ENCODE results near the gene JAM3.

Gene JAM3

DNA sequence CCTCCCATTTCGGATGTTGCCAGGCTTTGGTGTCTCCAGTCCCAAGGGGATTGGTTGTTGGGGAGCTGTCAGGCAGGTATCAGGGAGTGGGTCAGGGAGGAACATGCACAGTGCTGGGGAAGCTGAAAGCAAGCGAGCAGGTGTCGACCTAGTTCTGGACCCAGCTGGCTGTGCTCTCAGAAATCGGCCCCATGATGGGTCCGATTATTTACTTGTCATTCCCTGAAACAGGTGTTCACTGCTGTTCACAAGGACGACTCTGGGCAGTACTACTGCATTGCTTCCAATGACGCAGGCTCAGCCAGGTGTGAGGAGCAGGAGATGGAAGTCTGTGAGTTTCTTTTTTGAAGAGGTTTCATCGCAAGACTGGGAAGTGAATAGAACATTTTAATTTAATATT lies 76.8 kb downstream of the JAM3 start:
- DNase-seq (ENCODE audit: low read depth) = no peak

DNA sequence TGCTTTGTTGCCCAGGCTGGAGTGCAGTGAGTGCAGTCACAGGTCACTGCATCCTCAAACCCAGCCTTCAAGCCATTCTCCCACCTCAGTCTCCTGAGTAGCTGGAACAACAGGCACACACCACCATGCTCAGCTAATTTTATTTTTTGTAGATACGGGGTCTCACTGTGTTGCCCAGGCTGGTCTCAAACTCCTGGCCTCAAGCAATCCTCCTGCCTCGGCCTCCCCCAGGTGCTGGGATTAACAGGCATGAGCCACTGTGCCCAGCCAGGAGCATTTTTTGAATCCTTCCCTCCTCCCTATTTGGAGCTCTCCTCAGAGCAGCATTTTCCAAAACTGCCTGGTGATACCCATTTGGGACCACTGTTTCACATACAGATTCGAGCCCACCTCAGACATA lies 77.7 kb downstream of the JAM3 start:
- no peak for DNase-seq (ENCODE audit: low read depth)

DNA sequence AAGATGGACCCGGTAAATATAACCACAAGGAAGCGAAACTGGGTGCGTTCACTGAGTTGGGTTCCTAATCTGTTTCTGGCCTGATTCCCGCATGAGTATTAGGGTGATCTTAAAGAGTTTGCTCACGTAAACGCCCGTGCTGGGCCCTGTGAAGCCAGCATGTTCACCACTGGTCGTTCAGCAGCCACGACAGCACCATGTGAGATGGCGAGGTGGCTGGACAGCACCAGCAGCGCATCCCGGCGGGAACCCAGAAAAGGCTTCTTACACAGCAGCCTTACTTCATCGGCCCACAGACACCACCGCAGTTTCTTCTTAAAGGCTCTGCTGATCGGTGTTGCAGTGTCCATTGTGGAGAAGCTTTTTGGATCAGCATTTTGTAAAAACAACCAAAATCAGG lies 80.5 kb downstream of the JAM3 start:
- DNase-seq (ENCODE audit: low read depth) = no peak

DNA sequence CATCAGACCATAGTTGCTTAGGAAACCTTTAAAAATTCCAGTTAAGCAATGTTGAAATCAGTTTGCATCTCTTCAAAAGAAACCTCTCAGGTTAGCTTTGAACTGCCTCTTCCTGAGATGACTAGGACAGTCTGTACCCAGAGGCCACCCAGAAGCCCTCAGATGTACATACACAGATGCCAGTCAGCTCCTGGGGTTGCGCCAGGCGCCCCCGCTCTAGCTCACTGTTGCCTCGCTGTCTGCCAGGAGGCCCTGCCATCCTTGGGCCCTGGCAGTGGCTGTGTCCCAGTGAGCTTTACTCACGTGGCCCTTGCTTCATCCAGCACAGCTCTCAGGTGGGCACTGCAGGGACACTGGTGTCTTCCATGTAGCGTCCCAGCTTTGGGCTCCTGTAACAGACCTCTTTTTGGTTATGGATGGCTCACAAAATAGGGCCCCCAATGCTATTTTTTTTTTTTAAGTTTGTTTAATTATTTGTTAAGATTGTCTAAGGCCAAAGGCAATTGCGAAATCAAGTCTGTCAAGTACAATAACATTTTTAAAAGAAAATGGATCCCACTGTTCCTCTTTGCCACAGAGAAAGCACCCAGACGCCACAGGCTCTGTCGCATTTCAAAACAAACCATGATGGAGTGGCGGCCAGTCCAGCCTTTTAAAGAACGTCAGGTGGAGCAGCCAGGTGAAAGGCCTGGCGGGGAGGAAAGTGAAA lies 81.5 kb downstream of the JAM3 start:
- DNase-seq (ENCODE audit: low read depth) = no peak

DNA sequence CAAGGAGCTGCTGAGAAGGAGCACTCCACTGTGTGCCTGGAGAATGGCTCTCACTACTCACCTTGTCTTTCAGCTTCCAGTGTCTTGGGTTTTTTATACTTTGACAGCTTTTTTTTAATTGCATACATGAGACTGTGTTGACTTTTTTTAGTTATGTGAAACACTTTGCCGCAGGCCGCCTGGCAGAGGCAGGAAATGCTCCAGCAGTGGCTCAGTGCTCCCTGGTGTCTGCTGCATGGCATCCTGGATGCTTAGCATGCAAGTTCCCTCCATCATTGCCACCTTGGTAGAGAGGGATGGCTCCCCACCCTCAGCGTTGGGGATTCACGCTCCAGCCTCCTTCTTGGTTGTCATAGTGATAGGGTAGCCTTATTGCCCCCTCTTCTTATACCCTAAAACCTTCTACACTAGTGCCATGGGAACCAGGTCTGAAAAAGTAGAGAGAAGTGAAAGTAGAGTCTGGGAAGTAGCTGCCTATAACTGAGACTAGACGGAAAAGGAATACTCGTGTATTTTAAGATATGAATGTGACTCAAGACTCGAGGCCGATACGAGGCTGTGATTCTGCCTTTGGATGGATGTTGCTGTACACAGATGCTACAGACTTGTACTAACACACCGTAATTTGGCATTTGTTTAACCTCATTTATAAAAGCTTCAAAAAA lies 82.3 kb downstream of the JAM3 start:
- DNase-seq (ENCODE audit: low read depth) = no peak

DNA sequence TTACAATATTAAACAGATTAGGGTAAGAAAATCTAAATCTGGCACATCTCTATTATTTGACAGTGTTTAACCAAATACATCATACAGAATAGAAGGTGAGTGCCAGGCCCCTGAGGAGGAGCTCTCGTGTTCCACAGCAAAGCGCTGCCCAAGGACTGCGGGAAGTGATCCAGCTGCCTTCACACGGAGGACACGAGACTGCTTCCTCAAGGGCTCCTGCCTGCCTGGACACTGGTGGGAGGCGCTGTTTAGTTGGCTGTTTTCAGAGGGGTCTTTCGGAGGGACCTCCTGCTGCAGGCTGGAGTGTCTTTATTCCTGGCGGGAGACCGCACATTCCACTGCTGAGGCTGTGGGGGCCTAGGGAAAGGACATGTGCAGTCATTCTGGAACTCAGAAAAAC lies 83.8 kb downstream of the JAM3 start:
- no peak for DNase-seq (ENCODE audit: low read depth)

DNA sequence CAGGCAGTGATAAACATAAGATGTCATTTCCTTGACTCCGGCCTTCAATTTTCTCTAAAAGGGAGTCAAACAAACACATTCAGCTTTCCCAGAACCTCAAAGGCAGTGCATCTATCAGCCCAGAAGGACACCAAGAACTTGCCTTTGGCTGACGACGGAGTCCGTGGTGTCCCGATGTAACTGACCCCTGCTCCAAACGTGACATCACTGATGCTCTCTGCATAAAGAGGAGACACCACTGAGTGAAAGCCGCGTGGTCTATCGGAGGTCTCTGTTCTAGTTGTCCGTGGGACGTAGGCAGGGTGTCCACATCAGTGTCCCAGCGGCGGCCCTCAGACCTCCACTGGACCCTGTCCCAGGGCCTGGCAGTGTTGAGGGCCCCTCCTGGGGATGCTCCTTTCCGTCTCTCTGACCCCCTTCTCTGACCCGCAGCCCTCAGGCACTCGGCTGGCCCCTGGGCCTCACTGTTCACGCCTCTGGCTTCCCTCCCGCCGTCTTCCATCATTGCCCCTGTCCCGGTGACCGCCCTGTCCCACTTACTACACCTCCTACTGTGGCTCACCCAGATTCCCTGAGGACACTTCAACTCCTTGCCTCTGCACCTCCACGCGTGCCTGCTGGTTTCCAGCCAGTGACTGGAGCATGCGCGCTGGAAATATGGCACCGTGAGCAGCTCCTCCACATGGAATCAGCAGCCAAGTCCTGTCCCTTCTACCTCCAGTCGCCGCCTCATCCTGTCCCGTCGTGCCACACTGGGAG lies 84.5 kb downstream of the JAM3 start:
- DNase-seq (ENCODE audit: low read depth) = no peak

DNA sequence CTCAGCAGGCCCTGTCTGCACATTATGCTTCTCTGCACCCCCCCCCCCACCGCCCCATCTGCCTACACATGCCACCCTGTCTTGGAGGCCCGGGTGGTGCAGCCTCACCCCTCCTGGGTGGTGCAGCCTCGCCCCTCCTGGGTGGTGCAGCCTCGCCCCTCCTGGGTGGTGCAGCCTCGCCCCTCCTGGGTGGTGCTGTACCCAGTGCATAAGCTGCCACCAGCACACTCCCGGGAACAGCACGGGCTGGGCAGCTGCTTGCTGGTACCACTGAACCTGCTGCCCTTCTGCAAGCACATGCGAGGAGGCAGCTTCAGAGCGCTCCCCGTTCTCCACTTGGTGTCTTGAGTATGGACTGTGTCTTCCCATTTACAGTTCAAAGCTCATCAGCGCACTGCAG lies 85.6 kb downstream of the JAM3 start:
- no peak for DNase-seq (ENCODE audit: low read depth)

DNA sequence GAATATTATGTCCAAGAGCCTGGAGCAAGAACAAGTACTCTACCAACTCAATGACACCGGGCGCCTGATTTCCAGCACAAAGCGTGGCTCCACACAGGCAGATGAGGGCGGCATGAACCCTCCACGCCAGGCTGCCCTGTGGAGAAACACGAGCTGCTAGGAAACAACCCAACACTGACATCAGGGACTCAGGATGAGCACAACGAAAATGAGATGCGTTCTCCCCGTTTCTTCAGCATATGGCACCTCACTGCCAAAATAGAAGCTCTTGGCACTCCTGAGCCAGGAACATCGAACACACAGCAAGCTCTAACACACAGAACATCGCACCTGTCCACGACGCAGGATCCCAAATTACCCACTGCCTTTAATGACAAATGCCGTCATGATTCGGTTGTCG lies 86.6 kb downstream of the JAM3 start:
- DNase-seq (ENCODE audit: low read depth) = no peak

DNA sequence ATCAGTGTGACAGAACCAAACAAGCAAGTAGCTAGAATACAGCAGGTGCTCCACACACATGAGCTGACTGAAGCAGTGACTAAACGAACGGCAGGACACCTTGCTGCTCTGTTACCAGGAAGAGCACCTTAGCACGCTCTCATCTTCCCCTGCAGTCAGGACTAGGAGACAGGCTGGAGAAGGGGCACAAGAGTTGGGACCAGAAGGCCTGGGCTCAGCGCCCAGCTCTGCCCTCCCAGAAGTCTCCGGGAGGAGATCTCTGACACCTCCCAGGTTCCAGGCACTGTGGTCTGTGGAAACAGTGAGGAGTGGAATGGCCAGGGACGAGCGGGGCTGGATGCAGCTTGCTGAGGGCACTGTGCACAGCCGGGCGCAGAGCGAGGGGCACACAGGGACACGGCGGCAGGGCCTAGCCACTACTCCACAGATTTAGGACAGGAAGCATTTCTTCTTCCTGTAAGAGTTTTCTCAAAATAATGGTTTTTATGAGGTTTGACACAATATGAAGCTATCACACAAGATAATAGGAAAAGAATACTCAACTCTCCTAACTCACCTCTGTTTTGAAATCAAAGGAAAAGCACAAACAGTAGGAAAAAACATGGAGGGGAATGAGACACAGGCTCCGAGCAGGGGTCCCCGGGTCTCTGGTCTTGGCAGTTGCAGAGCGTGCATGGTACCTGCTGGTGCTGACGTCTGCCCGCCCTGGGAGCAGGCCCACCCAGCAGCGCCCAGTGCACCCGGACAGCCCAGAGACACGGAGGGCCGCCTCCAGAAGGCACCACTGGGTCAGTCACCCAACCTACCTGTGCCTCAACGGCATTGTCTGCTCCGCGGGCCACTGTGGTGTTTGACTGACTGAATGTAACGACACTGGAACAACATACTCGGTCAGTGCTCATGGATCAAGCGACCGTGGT lies 87.3 kb downstream of the JAM3 start:
- DNase-seq (ENCODE audit: low read depth) = no peak

DNA sequence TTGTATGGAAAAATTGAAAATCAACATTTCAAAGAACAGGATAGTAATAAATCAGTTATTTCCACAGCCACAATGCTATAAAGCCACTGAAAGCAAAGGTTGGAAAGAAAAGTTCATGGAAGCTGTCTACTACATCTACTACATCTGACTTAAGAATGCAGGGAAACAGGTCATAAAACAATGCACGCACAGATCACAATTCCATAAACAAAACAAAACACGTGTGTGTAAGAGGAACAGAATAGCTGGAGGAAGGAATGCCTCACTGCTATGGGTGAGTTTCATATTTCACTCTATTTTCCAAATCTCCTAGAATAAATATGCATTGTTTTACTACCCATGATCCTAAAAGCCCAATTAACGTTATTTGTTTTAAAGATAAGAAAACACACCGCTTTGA lies 88.6 kb downstream of the JAM3 start:
- DNase-seq (ENCODE audit: low read depth) = no peak

DNA sequence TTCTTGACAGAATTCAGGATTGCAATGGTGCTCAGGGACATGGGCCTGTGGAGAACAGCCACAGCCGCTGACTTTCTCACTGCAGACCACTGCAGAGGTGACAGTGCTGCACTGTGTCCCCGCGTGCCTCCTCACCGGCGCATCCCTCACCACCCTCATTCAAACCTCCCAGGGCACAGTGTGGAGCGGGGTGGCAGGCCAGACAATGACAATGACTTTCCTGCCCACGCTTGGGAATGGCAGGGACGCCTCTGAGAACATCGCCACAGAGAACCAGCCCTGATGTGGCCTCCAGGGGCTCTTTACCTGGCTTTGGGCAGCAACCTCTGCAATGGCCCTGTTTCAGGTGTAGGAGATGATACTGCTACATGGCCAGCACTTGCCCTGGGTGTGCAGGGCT lies 89.2 kb downstream of the JAM3 start:
- DNase-seq (ENCODE audit: low read depth) = no peak

DNA sequence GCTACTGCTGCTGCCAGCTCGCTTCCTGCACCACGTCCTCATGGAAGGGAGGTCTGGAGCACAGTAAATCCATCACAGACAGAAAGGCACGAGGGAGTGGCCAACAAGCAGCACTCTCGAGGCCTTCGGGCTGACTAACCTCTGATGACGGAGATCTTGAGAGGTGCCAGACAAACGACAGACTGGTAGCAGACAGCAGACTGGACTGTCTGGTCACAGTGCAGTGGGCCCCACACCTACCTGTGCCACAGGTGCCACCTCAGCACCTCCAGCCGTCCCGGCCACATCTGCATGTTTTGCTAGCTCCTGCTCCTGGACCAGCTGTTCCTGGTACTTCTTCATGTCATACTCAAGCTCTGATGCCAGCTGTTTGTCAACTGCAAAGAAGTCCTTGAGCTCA lies 90.8 kb downstream of the JAM3 start:
- DNase-seq (ENCODE audit: low read depth) = no peak

DNA sequence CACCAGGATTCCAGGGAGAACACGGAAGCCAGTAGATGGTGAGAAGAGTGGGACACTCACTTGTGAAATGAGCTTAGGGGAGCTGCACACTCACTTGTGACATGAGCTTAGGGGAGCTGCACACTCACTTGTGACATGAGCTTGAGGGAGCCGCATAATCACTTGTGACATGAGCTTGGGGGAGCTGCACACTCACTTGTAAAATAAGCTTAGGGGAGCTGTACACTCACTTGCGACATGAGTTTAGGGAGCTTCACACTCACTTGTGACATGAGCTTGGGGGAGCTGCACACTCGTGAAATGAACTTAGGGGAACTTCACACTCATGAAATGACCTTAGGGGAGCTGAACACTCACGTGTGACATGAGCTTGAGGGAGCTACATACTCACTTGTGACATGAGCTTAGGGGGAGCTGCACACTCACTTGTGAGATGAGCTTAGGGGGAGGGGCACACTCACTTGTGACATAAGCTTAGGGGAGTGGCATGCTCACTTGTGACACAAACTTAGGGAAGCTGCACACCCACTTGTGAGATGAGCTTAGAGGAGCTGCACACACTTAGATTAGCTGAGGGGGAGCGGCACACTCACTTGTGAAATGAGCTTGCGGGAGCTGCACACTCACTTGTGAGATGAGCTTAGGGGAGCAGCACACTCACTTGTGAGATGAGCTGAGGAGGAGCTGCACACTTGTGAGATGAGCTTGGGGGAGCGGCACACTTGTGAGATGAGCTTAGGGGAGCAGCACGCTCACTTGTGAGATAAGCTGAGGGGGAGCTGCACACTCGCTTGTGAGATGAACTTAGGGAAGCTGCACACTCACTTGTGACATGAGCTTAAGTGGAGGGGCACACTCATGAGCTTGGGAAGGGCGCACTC lies 95.9 kb downstream of the JAM3 start:
- no peak for DNase-seq (ENCODE audit: low read depth)

DNA sequence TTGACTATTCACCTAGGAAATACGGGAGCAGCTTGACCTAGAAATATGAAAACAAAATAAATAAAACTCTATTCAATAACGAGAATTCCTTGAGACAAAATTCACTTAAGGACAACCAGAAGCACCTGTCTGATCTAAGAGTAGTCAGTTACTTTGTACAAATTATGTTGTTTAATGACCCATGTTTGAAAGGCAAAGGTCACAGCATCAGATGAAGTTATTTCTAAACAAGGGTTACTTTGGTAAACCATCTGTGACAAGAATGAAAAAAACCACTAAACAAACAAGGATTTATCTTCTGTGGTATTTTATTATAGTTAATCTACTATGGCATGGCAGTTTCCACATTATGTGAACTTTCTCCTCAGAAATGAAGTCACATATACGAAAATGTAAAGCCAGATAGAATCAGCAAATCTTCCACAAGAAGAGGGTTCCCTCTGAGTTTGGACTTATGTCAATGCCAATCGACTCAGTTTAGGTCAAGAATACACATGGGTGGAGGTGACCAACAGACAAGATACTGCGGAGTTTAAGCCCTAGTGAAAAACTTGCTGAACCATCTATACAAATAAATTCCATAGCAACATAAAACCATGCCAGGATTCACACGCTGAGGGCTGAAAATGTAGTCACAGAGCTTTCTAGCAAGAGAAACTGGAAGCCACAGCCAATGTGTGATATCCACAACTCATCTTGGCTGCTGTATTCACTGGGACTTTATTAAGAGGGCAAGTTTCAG lies 101.5 kb downstream of the JAM3 start:
- DNase-seq (ENCODE audit: low read depth) = no peak

DNA sequence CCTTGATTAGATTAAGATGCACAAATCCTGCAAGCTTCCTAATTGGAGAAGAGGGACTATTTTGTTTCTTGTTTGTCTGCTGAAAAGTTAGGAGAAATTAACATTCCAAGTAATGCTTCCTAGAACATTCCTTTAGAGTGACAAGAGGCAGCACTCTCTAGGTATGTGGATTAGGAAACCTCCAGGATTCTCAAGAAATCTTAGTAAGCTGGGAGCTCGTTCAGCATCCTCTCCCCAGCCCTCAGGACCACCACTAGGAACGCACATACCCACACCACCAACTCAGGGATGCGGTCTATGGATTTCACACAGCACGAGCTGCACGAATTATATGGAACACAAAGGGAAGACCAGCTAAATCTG lies 102.0 kb downstream of the JAM3 start:
- no peak for DNase-seq (ENCODE audit: low read depth)

DNA sequence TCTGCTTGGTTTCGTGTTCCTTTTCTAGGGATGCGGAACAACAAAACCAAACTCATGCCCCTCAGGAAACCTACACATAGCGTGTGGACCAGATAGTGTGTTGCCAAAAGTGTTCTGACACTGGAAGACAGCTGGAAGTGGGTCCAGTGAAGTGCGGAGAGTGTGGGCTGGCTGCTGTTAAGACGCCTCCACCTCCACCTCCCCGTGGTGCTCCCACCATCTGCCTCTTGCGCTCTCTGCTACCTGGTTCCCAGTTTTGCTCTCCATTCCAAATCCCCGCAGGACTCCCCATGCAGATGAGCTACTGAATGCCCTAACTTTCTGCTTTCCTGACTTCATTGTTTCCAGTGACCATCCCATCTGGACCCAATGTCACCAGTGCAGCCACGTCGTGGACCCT lies 103.1 kb downstream of the JAM3 start:
- no peak for DNase-seq (ENCODE audit: low read depth)

DNA sequence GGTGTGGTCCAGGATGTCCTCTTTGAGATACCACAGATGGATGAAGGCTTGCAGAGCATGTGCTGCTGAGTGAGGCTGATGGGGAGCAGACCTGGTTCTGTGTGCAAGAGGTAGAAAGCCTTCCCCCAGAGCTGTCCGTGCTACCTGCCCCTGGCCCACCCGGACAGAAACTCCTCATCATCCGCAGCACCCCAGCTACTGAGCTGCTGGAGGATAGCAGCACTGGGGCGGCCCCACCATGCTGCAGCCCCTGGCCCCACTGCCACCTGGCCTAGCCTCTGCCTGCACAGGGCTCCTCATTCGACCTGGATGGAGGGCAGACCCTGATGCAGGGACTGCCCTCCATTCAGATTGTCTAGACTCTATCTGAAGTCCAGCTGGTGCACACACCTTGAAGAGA lies 104.4 kb downstream of the JAM3 start:
- no peak for DNase-seq (ENCODE audit: low read depth)

DNA sequence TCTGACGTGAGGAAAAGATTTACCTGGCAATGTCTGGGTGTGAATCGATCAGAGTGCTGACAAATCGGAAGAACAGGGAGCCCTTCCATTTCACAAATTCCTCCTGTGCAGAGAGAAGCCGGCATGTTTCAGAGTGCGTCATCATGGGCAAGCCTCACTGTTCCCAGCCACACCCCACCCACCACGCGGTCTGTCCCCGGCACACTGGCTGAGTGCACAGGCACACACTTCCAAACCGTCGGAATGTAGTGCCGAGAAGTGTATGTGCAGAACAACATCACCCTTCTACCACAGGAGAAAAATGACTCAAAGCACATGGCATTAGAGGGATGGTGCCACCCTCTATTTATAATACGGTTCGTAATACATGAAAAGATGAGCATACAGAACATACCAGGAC lies 107.4 kb downstream of the JAM3 start:
- no peak for DNase-seq (ENCODE audit: low read depth)

DNA sequence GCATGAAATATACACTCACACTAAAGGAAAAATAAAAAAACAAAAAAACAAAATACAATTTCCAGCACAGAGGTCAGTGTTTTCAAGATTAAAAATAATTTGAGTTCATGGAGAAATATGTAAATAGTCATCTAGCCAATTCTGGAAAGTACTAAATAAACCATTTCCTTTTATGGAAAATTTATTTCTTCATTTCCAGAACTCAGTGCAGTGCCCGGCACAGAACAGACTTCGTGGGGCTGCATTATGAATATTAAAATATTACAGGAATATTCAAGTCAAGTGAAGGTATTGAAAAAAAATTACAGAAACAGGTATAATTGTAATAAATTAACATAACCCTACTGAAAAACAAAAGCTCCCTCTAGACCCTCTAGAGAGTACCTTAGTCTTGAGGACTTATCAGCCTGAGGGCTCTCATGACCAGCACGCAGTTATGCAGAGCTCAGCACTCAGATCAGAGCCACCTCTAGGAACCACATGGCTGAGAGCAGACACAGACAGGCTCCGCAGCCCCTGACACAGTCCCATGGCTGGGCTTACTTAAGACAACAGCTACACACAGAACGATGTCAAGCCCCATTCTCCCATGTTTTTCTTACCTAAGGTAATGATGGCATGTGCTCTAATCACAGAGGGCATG lies 109.3 kb downstream of the JAM3 start:
- DNase-seq (ENCODE audit: low read depth) = no peak

All from activated T-cell treated with anti-CD3 and anti-CD28 coated beads for 1 hour (primary cell).